Endothelial cell of hepatic sinusoid (primary cell): ENCODE measurements around the gene SBNO2.

ENCODE experiments used
- in situ Hi-C: cut with HindIII; loops from 2 replicates; pipeline ENCODE4 v1.10.0; 2017; ENCODE audit warnings: low sequenced_read_pairs

The SBNO2 gene

DNA sequence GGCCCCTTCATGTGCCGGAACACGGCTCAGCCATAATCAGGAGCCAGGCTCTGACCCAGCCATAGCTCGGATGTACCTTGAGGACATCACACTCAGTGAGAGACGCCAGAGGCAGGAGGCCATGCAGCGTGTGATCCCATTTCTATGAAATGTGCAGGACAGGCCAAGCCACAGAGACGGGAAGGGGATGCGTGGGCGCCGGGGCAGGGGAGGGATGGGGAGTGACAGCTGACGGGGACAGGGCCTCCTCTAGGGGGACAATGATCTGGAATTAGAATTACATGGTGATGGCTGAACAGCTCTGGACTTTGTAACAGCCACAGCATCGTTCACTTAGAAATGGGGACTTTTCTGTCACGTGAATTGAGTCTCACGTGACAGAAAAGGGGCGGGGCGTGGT, 34.9 kb downstream of the SBNO2 start:
- in situ Hi-C loops, result no loop called here

DNA sequence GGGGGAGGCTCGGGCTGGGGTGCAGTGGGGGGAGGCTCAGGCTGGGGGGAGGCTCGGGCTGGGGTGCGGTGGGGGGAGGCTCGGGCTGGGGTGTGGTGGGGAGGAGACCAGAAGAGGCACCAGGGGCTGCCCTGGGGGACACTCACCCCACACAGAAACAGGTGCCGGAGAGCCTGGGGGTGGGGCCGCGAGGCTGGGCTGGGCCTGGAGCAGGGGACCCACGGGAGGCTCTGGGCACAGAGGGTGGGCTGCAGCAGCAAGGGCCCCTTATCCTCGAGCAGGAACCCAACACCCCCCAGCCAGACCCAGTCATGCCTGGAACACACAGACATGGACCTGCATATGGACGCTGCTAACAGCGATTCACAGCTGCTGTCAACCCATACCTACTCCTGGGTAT, 35.9 kb downstream of the SBNO2 start:
- in situ Hi-C loops, result no loop called here

DNA sequence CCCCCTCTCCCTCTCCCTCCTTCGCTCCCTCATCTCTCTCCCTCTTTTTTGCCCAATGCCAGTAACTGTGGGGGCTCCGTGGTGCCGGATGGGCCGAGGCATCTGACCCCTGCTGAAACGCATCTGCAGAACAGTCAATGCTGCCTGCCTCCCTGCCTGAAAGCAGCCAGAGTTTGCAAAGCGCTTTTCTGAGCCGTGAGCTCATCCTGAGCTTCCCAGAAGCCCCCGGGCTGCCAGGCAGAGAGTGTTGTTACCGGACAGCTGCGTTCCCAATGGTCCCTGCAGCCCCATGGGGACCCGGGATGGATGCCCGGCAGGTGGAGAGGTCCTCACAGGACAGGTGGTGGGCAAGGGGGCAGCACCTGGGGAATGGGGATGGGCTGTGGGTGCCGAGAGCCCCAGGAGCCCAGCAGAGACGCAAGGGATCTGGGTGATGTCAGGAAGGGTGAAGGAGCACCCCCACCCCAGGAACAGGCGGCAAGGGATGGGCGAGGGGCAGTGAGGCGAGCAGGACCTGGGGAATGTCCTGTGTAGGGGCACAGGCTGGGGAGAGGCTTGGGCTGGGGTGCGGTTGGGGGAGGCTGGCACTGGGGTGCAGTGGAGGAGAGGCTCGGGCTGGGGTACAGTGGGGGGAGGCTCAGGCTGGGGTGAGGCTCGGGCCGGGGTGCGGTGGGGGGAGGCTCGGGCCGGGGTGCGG, 37.3 kb downstream of the SBNO2 start:
- in situ Hi-C loops, result no loop called here

DNA sequence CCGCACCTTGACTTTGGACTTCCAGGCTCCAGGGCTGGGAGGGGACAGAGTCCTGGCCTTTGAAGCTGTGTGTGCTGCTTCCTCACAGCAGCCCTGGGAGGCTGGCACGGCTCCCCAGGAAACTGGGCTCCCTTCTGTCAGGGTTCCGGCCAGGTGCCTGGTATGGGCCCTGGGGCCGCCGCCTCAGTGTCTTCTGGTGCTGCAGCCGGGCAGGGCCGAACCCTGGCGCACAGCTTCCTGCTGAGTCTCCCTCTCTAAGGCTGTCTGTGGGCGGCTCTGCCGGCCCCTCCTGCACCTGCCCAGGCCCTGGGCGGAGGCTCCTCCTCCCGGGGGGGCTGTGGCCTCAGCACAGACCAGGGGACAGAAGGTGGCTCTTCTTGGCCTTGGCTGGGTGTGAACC, 37.9 kb downstream of the SBNO2 start:
- in situ Hi-C loops, result no loop called here

DNA sequence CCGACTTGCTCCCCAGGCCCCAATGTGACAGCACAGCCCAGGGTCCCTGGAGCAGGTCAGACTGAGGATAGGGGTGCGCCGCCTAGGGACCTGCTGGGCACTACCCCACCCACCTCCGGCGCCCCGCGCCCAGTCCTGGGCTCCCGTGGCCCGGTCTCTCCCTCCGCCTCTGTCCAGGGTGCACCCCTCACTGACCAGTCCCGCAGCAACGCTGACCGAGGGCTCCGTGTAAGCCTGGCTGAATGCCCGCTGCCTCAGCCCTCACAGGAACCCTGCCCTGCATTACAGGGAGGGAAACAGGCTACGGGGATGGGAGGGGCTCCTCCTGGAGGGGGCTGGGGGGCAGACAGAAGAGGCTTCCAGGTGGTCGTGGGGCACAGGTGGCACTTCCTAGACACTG, 38.6 kb downstream of the SBNO2 start:
- in situ Hi-C loops, result no loop called here

DNA sequence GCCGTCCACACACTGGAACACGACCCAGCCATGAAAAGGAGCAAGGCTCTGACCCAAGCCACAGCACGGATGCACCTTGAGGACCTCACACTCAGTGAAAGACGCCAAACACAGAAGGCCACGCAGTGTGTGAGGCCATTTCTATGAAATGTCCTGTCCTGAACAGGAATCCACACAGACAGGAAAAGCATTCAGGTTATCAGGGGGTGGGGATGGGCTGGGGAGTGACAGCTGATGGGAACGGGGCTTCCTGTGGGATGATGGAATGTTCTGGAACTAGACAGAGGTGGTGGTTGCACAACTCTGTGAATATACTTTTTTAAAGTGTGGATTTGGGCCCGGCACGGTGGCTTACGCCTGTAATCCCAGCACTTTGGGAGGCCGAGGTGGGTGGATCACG, 39.6 kb downstream of the SBNO2 start:
- in situ Hi-C loops, result no loop called here

DNA sequence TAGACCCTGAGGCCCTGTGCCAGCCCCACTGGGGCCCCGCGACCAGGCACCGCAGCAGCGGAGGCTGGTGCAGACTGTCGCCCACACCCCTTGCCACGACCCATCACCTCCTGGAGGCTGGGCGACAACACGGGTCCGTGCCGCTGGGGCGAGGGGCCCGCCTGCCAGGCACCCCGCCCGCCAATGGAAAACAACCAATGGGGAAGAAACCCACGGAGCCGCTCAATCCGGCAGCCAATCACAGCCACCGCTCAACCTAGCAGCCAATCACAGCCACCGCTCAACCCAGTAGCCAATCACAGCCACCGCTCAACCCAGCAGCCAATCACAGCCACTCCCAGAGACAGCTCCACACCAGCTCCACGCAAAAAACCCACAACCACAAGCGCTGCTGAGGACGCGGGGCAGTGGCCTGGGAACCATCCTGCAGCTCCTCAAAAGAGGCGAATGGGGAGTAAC, 40.6 kb downstream of the SBNO2 start:
- in situ Hi-C loops, result no loop called here

DNA sequence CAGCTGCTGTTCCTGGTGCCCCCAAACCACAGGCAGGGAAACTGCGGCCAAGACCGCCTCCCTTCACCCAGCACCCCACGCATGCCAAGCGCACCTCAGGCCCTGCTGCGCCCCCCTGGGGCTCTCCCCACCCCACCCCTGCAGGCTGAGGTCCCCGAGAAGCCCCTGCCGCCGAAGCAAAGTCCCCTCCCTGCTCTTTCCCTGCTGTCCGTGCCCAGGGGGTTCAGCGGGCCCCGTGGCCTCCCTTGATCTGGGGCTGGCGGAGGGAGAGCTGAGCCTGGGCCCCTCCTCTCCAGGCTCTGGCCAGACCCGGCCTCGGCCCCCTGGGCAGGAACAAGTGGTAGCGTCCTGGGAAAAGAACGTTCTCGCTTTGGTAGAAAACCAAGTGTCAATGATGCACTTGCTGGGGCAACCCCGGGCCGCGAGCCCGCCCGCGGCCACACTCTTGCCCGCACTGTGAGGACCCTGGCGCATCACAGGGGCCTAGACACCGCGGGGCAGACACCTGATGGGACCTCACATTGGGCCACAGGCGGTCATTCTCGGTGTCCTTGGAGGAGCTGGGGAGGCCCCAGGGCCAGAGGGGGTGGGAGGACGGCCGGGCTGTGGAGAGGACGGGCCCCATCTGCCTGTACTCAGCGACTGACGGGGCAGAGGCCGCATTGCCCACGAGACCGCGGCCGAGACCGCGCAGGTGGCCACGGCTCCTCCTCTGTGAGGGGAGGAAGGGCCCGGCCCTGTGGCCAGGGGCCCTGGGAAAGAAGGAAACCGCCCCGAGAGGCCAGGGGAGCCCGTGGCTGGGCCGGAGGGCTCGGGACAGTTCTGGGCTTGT, 41.3 kb downstream of the SBNO2 start:
- in situ Hi-C loops, result no loop called here

DNA sequence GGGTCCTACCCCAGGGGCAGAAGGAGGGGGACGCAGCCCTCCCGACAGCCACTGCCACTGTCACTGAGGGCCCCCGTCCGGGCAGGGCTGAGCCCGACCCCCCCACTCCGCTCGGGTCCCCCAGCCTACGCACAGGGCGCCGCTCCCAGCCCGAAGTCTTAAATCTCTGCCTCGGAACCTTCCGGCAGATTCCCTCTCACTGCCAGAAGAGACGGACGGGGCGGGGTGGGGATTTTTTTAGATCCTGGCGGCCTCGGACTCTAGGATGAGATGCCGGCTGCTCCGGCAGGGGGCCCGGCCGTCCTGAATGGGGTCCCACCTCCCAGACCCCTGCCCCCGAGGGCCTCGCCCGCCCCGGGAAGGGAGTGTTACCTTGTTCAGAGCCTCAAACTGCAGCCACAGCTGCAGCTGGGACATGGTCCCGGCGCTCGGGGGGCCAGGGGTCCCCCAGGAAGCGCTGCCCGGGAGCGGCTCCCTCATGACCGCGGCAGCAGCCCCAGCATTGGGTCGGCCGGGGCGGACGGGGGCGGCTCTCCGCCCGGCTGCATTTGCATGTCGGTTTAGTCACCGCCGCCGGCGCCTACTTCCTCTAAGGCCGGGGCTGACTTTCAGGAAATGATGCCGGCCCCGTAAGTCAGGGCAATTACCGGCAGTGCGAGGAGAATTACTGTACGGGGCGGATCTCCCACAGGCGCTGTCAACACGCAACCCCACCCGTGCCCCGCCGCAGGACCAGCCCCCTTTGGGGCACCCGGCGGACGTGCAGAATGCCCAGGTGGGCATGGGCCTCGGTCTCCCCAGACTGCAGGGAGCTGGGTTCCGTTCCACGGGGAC, 42.1 kb downstream of the SBNO2 start:
- in situ Hi-C loops, result no loop called here

DNA sequence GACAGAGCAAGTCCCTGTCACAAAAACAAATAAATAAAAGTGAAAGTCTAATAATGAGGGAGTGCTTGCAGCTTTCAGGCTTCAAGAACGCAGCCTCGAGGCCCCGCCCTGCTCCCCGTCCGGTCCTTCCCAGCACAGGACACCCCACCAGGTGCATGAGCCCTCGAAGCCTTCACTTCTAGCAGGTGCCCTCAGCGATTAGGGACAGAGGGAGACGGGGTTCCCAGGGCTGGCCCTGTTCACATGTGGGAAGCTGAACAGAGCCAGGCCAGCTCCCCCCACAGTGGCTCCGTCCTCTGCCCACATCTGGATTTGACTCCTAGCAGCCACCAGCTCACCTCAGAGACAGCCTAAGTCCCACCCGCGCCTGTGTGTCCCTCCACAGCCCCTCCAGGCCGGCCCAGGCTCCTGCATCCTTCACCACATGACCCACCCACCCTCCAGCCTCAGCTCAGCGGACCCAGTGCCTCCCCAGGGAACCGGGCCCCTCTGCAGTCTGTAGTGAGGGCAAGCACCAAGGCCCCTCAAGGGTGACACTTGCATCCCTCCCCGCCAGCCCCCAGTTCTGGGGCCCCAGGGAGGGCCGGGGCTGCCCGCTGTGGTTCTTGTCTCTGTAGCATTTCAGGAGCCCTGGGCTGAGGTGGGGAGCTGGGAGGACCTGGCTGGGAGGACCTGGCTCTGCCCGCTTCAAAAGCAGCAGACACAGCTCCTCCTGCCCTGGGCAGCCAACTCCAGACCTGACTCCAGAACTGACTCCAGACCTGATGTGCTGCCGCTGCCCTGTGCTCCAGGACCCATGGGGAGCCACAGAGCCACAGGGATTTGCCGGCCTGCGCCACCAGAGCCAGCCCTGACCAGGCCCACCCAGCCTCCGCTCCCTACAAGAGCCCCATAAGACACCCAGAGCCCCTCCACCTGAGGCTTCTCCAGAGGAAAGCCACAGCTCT, 43.0 kb downstream of the SBNO2 start:
- in situ Hi-C loops, result no loop called here

DNA sequence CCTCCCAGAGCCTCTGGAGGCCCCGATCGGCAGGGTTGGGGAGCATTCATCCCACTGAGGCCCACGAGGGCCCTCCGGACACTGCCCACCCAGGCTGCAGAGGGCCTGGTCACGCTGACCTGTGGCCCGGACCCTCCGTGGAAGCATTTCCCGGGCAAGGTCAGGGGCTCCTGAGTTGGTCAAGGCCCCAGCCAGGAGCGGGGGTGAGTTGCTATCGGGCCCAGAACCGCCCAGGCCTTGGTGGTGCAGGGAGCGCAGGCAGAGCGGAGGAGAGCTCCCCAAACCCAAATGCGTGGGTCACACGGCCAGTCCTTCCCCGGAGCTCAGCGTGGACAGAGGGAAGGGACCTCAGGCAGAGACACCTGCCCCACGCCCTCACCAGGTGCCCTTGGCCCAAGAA, 44.5 kb downstream of the SBNO2 start:
- in situ Hi-C loops, result loop anchor here (10.0 kb wide), 1 partner anchor 135 kb away; the partner anchor contains the start of gene CIRBP

DNA sequence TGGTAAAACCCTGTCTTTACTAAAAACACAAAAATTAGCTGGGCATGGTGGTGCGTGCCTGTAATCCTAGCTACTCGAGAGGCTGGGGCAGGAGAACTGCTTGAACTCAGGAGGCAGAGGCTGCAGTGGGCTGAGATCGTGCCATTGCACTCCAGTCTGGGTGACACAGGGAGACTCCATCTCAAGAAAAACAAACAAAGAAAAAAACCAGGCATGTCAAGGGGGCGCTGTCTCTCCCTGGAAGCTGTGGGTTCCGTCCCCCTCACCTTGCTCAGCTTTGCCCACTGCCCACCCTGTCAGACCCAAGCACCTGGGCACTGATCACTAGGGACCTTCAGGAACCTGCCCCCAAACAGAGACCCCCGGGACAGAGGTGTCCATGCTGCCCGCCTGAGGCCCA, 45.0 kb downstream of the SBNO2 start:
- in situ Hi-C loops, result loop anchor here (10.0 kb wide), 1 partner anchor 136 kb away; the partner anchor contains the start of gene CIRBP

DNA sequence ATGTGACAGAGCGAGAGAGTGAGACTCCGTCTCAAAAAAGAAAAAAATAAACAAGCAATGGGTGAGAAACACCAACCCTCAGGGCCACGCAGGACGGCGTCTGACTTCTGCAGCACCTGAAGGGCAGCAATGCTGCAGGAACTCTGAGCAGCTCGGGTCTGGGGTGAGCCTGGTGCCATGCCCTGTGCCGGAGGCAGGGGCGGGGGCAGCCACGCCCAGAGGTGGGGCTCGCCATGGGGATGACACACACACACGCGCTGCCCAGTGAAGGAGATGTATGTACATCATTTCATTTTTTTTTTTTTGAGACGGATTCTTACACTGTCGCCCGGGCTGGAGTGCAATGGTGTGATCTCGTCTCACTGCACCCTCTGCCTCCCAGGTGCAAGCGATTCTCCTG, 46.0 kb downstream of the SBNO2 start:
- in situ Hi-C loops, result loop anchor here (10.0 kb wide), 1 partner anchor 137 kb away; the partner anchor contains the start of gene CIRBP

DNA sequence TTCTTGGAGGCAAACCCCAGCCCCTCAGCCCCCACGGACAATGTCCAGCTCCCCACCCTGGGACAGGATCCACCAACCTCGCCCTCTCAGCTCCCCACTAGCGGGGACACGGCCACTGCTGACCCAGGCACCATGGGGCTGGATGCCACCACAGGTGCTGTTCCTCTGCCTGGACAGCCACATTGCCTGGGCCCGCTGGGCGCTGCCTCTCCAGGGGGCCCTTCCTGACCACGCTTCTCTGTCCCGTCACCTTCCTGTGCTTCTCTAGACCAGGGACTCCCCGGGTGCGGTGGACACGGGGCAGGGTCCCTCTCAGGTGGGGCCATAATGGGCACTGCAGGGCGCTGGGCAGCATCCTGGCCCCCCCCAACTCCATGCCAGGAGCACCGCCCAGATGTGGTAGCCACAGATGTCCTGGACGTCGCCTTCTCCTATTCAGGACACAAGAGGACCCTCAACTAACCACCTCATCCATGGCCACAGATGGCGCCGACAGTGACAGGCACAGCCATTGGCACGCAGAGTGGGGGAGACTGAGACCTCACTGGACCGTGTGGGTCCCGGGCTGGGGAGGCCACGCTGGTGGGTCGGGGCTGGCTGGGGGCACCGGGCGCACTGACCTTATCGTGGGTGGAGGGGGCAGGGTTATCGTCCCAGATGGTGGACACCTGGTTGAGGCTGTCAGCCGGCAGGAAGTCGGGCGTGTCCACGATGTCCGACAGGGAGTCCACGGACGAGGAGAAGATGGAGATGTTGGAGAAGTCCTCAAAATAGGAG, 46.9 kb downstream of the SBNO2 start:
- in situ Hi-C loops, result loop anchor here (10.0 kb wide), 1 partner anchor 138 kb away; the partner anchor contains the start of gene CIRBP

DNA sequence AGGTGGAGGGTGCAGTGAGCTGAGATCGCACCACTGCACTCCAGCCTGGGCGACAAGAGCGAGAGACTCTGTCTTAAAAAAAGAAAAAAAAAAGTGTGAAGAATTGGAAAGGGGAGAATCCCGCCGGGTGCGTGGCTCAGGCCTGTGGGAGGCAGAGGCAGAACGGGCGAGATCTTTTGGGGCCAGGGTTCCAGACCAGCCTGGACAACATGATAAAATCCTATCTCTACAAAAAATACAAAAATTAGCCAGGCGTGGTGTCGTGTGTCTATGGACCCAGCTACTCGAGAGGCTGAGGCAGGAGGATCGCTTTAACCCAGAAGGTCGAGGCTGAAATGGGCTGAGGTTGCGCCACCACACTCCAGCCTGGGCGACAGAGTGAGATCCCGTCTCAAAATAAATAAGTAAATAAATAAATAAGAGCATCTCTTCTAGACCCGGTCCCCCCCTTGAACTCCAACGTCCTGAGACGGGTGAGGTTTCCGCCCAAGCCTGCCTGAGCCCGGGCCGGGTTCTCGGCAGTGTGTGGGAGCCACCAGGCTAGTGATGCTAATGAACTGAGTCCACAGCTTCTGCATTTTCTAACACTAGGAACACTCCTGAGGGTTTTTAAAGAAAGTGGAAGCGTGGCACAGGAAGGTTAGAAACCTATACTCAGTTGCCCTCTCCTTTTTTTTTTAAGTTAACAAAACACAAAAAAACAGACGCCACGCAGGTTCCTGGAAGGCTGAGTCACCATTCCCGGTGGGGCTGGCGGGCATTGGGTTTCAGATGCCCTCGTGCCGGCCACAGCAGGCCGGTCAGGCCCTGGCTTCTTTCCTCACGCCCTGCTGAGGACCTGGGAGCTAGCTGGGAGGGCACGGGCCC, 48.2 kb downstream of the SBNO2 start:
- in situ Hi-C loops, result loop anchor here (10.0 kb wide), 1 partner anchor 139 kb away; the partner anchor contains the start of gene CIRBP

DNA sequence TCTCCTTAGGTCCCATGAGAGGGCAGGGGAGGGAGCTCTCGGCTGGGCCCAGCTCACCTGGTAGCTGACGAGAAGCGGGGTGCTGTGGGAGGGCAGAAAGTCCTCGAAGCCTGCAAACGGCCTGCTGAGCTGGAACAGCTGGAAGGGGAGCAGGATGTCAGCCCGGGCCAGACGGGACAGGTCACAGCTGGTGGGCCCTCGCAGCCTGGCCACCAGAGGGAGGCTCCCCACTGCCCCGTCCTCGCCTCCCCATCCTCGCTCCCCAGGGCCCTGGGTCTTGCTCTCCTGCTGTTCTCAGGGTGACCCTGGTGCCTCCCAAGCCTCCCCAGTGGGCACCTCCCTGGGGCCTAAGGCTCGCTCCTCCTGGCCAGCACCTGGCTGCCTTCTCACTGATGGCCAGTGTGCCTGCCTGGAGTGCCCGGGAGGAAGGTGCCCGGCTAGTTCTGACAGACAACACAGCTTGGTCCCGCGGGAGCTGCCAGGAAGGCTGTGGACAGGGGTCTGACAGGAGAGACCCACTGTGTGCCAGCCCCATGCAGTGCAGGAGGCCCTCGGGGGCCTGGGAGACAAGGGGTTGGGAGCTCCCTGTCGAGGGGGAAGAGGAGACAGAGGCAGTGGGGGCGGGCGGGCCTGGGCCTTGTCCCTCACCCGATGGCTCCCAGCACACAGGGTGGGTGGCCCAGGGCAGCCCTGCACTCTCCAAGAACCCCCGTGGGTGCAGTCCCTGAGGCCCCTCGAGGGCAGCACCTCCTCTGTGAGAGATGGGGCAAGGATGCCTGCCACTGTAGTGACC, 50.0 kb downstream of the SBNO2 start:
- in situ Hi-C loops, result loop anchor here (10.0 kb wide), 1 partner anchor 141 kb away; the partner anchor contains the start of gene CIRBP

DNA sequence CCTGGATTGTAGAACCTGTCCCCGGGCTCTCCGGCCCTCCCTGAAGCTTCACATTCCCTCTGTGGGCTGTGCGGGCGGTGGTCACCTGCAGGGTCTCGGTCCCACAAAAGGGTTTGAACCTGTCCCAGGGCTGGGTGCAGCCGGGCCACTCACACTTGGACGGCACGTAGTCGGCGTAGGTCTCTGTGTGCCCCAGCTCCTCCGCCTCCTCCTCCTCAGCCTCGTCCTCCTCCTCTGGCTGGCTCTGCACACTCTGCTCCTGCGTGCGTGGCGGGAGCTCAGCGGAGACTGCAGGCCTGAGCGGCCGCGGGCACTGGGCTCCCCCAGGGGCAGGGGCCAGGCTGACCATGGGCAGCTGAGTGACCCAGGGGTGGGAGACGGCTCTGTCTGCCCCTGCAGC, 50.7 kb downstream of the SBNO2 start:
- in situ Hi-C loops, result loop anchor here (10.0 kb wide), 1 partner anchor 141 kb away; the partner anchor contains the start of gene CIRBP
